K562 (cell line): Measurements from ENCODE around the gene TRIM47. TPM values are rescaled to one million over a fixed set of nuclear protein-coding genes. Genes with fewer than 3 reads are reported as not detected.

Source experiments
- ATF1 ChIP-seq, 2 experiments: fragments of 450-650 bp in 1 of 2; IDR thresholded peaks; 2 replicates each; pipeline ENCODE4 v1.6.1; 2016; ENCODE audit warnings: missing compliant biosample characterization in 1 of 2, missing genetic modification characterization in 1 of 2
- BRF2 ChIP-seq: IDR thresholded peaks from 3 replicates; pipeline ENCODE4 v1.6.1; 2011; ENCODE audit warnings: borderline replicate concordance, mild to moderate bottlenecking; ENCODE audit not compliant: insufficient read length, insufficient read depth
- CC2D1A ChIP-seq: fragments of 450-650 bp; IDR thresholded peaks from 2 replicates; pipeline ENCODE4 v1.6.1; 2017; ENCODE audit warnings: mild to moderate bottlenecking
- E2F1 ChIP-seq: sonication (generic); formaldehyde crosslinking; IDR thresholded peaks from 2 replicates; pipeline ENCODE4 v1.8.1; 2023; ENCODE audit warnings: mild to moderate bottlenecking, missing genetic modification reagents, moderate library complexity
- ETS1 ChIP-seq: conservative IDR thresholded peaks from 2 replicates; pipeline ENCODE4 v1.6.1; 2011; ENCODE audit warnings: low read depth, mild to moderate bottlenecking, low read length; ENCODE audit not compliant: control insufficient read depth
- HDAC2 ChIP-seq: fragments of 450-650 bp; IDR thresholded peaks from 2 replicates; pipeline ENCODE4 v1.6.1; 2016; ENCODE audit warnings: mild to moderate bottlenecking
- HMGN3 ChIP-seq: IDR thresholded peaks from 2 replicates; pipeline ENCODE4 v1.6.1; 2011; ENCODE audit warnings: borderline replicate concordance, low read depth, mild to moderate bottlenecking, mixed read lengths, low read length; ENCODE audit not compliant: insufficient read length; ENCODE audit errors: extremely low read depth
- HSF4 ChIP-seq: fragments of 250-450 bp; sonication (Bioruptor Pico); IDR thresholded peaks from 2 replicates; pipeline ENCODE4 v2.1.2; 2022; ENCODE audit warnings: mild to moderate bottlenecking, moderate library complexity, borderline replicate concordance
- MIER1 ChIP-seq: fragments of 450-650 bp; IDR thresholded peaks from 2 replicates; pipeline ENCODE4 v1.6.1; 2016; ENCODE audit warnings: antibody characterized with exemption, mild to moderate bottlenecking, low read depth
- MTF1 ChIP-seq: fragments of 250-450 bp; sonication (Bioruptor Pico); IDR thresholded peaks from 2 replicates; pipeline ENCODE4 v1.9.0; 2021; ENCODE audit warnings: moderate library complexity, mild to moderate bottlenecking, inconsistent platforms, borderline replicate concordance
- PPARD ChIP-seq: fragments of 250-450 bp; sonication (Bioruptor Pico); IDR thresholded peaks from 2 replicates; pipeline ENCODE4 v1.8.0; 2022; ENCODE audit warnings: inconsistent platforms, mild to moderate bottlenecking, moderate library complexity
- RAD51 ChIP-seq: fragments of 450-650 bp; IDR thresholded peaks from 2 replicates; pipeline ENCODE4 v1.7.1; 2016; ENCODE audit warnings: low read depth, mild to moderate bottlenecking, borderline replicate concordance
- RB1 ChIP-seq: fragments of 450-650 bp; IDR thresholded peaks from 2 replicates; pipeline ENCODE4 v1.6.1; 2017; ENCODE audit warnings: low read depth, mild to moderate bottlenecking
- RBBP5 ChIP-seq: fragments of 200-600 bp; sonication (generic); IDR thresholded peaks from 2 replicates; pipeline ENCODE4 v1.6.1; 2012; ENCODE audit warnings: borderline replicate concordance, mild to moderate bottlenecking, low read length, control low read depth, inconsistent platforms; ENCODE audit not compliant: insufficient read depth, poor library complexity, severe bottlenecking
- TFAP4 ChIP-seq: sonication (generic); formaldehyde crosslinking; IDR thresholded peaks from 2 replicates; pipeline ENCODE4 v1.8.0; 2022; ENCODE audit warnings: missing genetic modification reagents, mild to moderate bottlenecking, moderate library complexity, borderline replicate concordance
- ZBTB43 ChIP-seq: sonication (generic); formaldehyde crosslinking; IDR thresholded peaks from 2 replicates; pipeline ENCODE4 v1.8.0; 2023; ENCODE audit warnings: mild to moderate bottlenecking, missing genetic modification reagents
- ZNF263 ChIP-seq: sonication (generic); formaldehyde crosslinking; IDR thresholded peaks from 2 replicates; pipeline ENCODE4 v1.8.0; 2022; ENCODE audit warnings: mild to moderate bottlenecking, missing genetic modification reagents, borderline replicate concordance
- ZNF507 ChIP-seq: conservative IDR thresholded peaks from 2 replicates; pipeline ENCODE4 v1.6.1; 2017; ENCODE audit warnings: missing genetic modification characterization, missing compliant biosample characterization
- ZSCAN32 ChIP-seq: fragments of 450-650 bp; formaldehyde crosslinking; IDR thresholded peaks from 2 replicates; pipeline ENCODE4 v1.4.0; 2020; ENCODE audit warnings: mild to moderate bottlenecking, moderate library complexity
- polyA plus RNA-seq, 8 experiments: library from polyadenylated mRNA; depleted of rRNA in 4 of 8; stranded (reverse) in 5 of 8; unstranded in 3 of 8; fragments of >200 nt; fragmentation: Nextera tagmentation in 2 of 8; fragmentation: Illumina TruSeq in 1 of 8; extraction: Ambion mirVana in 2 of 8; extraction: Trizol in 1 of 8; gene quantifications; 2 replicates each; pipeline versions ENCODE4 v1.2.1 to v1.2.3, GENCODE V29; 2011 to 2014; ENCODE audit warnings: inconsistent platforms in 1 of 8, missing spikeins in 1 of 8
- total RNA-seq, 7 experiments: library from RNA; depleted of rRNA in 6 of 7; stranded (reverse); fragments of >200 nt in 6 of 7; fragmentation: Illumina TruSeq in 2 of 7; extraction: Trizol in 2 of 7; gene quantifications; 2 replicates each; pipeline versions ENCODE4 v1.2.1 to v1.2.3, GENCODE V29; 2011 to 2021; ENCODE audit warnings: low replicate concordance in 1 of 7

TRIM47 gene
- total and polyA plus RNA-seq, 9 of the 15 experiments (the other 6 are each of a cell fraction or from before 2014, with no cell fraction given): 0.56 to 6.1 (median 3.2) TPM

- no peak for TF ChIP-seq PPARD (CRISPR knock-in tag)
- TF ChIP-seq RB1: peak; percentile 62; the same call in 1 of the 2 replicates
- peak; percentile 82 for TF ChIP-seq HMGN3
- no peak for TF ChIP-seq ATF1 (CRISPR knock-in tag; IDR thresholded peaks at IDR 0.05)
- TF ChIP-seq ATF1 (tag; IDR thresholded peaks at IDR 0.05): peak; percentile 70
- peak; percentile 70; the same call in 1 of the 2 replicates for TF ChIP-seq HDAC2
- no peak for TF ChIP-seq ZNF507
- TF ChIP-seq ZSCAN32 (CRISPR knock-in tag): no peak
- TF ChIP-seq BRF2: no peak
- no peak for TF ChIP-seq ETS1
- TF ChIP-seq RAD51: peak; percentile 80
- no peak for TF ChIP-seq MTF1
- no peak for TF ChIP-seq MIER1
- no peak for TF ChIP-seq HSF4 (CRISPR knock-in tag)
- peak; percentile 69 for TF ChIP-seq E2F1
- peak; percentile 54; the same call in 1 of the 2 replicates for TF ChIP-seq ZBTB43 (CRISPR knock-in tag)
- peak; percentile 99 for TF ChIP-seq ZNF263 (CRISPR knock-in tag)
- TF ChIP-seq TFAP4 (CRISPR knock-in tag): peak; percentile 97
- 0 out of 2 replicates have a peak, but pooled peaks have one; percentile 27 for TF ChIP-seq CC2D1A
- TF ChIP-seq RBBP5: no peak
Measured at GRCh38 chr17:75845058-75845711, 33.2 kb downstream of the TRIM47 start (continued).
